B cell (primary cell): ENCODE results near the gene N4BP3. TPM values are rescaled to one million over a fixed set of nuclear protein-coding genes. Genes with fewer than 3 reads are reported as not detected.
A peak's percentile ranks its signal among the peaks of the same experiment; 100 is the strongest.

Experiments
- ATAC-seq: fragments of 200-7000 bp; cut with Tn5 transposase; one replicate; pipeline ENCODE4 v1.10.0; 2021; ENCODE audit warnings: low read depth, mild to moderate bottlenecking, moderate number of reproducible peaks, moderate library complexity
- CTCF ChIA-PET: fragments of 350-600 bp; sonication (Branson Sonifier 250); formaldehyde crosslinking; loops from one replicate; lab custom pipeline; 2021; ENCODE audit warnings: antibody characterized with exemption, inconsistent platforms; lab: Charles Lee
- POLR2A ChIA-PET: fragments of 350-600 bp; sonication (Branson Sonifier 250); formaldehyde crosslinking; loops from one replicate; lab custom pipeline; 2021; ENCODE audit warnings: antibody characterized with exemption; lab: Charles Lee
- DNase-seq: peaks from one replicate; pipeline ENCODE4 v3.0.0; 2013
- H2AFZ ChIP-seq: 2 replicates; pipeline ENCODE4 v1.6.1; 2012; ENCODE audit warnings: mild to moderate bottlenecking, low read depth, low read length; ENCODE audit not compliant: insufficient read depth, poor library complexity, severe bottlenecking
- H3K27ac ChIP-seq, 2 donors: 1 replicate in 1 of 2; 2 replicates in 1 of 2; pipeline ENCODE4 v1.5.1; 2012 to 2013; ENCODE audit warnings: low read length in 2 of 2, mild to moderate bottlenecking in 2 of 2, moderate library complexity in 1 of 2
- H3K27me3 ChIP-seq, 4 experiments: fragments of 200-600 bp in 1 of 4; sonication (generic) in 1 of 4; replicated peaks in 1 of 4; 1 replicate in 2 of 4; 2 replicates in 2 of 4; pipeline versions ENCODE4 v1.6.1 to v1.7.0; 2013 to 2016; ENCODE audit warnings: low read length in 3 of 4, mild to moderate bottlenecking in 2 of 4, mixed read lengths in 1 of 4, moderate library complexity in 1 of 4; ENCODE audit not compliant: insufficient read depth in 4 of 4, control insufficient read depth in 3 of 4; ENCODE audit errors: control extremely low read depth in 1 of 4
- H3K36me3 ChIP-seq, 2 experiments: replicated peaks in 1 of 2; 1 replicate in 1 of 2; 2 replicates in 1 of 2; pipeline versions ENCODE4 v1.6.1 to v1.7.1; 2013; ENCODE audit warnings: low read length in 1 of 2; ENCODE audit not compliant: insufficient read depth in 2 of 2, control insufficient read depth in 1 of 2; ENCODE audit errors: control extremely low read depth in 1 of 2, extremely low read depth in 1 of 2
- H3K4me1 ChIP-seq, 2 donors: fragments of 200-600 bp in 1 of 2; sonication (generic) in 1 of 2; 1 replicate in 1 of 2; 2 replicates in 1 of 2; pipeline versions ENCODE4 v1.5.1 to v1.6.1; 2013 to 2017; ENCODE audit warnings: low read length in 2 of 2; ENCODE audit not compliant: control insufficient read depth in 2 of 2, insufficient read depth in 2 of 2
- H3K4me2 ChIP-seq: replicated peaks from 2 replicates; pipeline ENCODE3; 2012; ENCODE audit warnings: mild to moderate bottlenecking, low read depth, low read length; ENCODE audit not compliant: poor library complexity, severe bottlenecking
- H3K4me3 ChIP-seq, 5 experiments: fragments of 200-600 bp in 1 of 5; sonication (generic) in 1 of 5; 1 replicate in 3 of 5; 2 replicates in 2 of 5; pipeline versions ENCODE4 v1.5.1 to v1.7.0; 2011 to 2016; ENCODE audit warnings: low read length in 4 of 5, mild to moderate bottlenecking in 4 of 5, low read depth in 2 of 5, control low read depth in 1 of 5, moderate library complexity in 1 of 5; ENCODE audit not compliant: insufficient read depth in 1 of 5; ENCODE audit errors: control extremely low read depth in 1 of 5, extremely low read depth in 1 of 5
- H3K79me2 ChIP-seq: fragments of 200-600 bp; sonication (generic); one replicate; pipeline ENCODE4 v1.6.0; 2016; ENCODE audit warnings: low read length; ENCODE audit not compliant: control insufficient read depth, insufficient read depth
- H3K9ac ChIP-seq: fragments of 200-600 bp; sonication (generic); 2 replicates; pipeline ENCODE4 v1.6.1; 2017; ENCODE audit warnings: mild to moderate bottlenecking, low read length, moderate library complexity
- H3K9me3 ChIP-seq, 3 donors: one replicate each; pipeline versions ENCODE4 v1.6.1 to v1.7.1; 2013; ENCODE audit warnings: low read length in 2 of 3; ENCODE audit not compliant: control insufficient read depth in 2 of 3, insufficient read depth in 1 of 3; ENCODE audit errors: control extremely low read depth in 1 of 3
- H4K20me1 ChIP-seq: 2 replicates; pipeline ENCODE4 v1.6.0; 2012; ENCODE audit warnings: mild to moderate bottlenecking, low read length; ENCODE audit not compliant: insufficient read depth, control insufficient read depth, poor library complexity, severe bottlenecking
- H3K27ac Mint-ChIP-seq: one replicate; pipeline ENCODE4 v1.8.0; 2021; ENCODE audit warnings: mixed read lengths
- H3K27me3 Mint-ChIP-seq: one replicate; pipeline ENCODE4 v1.8.0; 2021; ENCODE audit warnings: mixed read lengths
- H3K4me1 Mint-ChIP-seq: one replicate; pipeline ENCODE4 v1.8.0; 2021; ENCODE audit warnings: mixed read lengths
- H3K4me3 Mint-ChIP-seq: one replicate; pipeline ENCODE4 v1.8.0; 2021; ENCODE audit warnings: mixed read lengths
- H3K9me3 Mint-ChIP-seq: one replicate; pipeline ENCODE4 v1.8.0; 2022; ENCODE audit warnings: mixed read lengths; ENCODE audit not compliant: insufficient read depth
- EZH2 ChIP-seq: IDR thresholded peaks from 2 replicates; pipeline ENCODE4 v1.6.1; 2012; ENCODE audit warnings: borderline replicate concordance, low read depth, mild to moderate bottlenecking, moderate library complexity, low read length; ENCODE audit not compliant: insufficient read depth, poor library complexity, severe bottlenecking
- WGBS: methylation state at CpG from one replicate; pipeline ENCODE4 v1.1.5; 2013; ENCODE audit warnings: missing lambda C conversion rate; ENCODE audit not compliant: insufficient coverage; 5-methylcytosine and 5-hydroxymethylcytosine counted together
- intact Hi-C: fragments of 100-400 bp; cut with micrococcal nuclease; formaldehyde crosslinking; loops from one replicate; pipeline ENCODE4 v1.10.0; 2022
- polyA plus RNA-seq: library from polyadenylated mRNA; depleted of rRNA; stranded (reverse); fragments of >200 nt; gene quantifications from 2 replicates; pipeline ENCODE4 v1.2.3, GENCODE V29; 2012
- total RNA-seq, 2 donors: library from RNA; stranded (reverse); fragments of 120-200 nt in 1 of 2; gene quantifications; 1 replicate in 1 of 2; 2 replicates in 1 of 2; pipeline versions ENCODE4 v1.2.3 to v1.2.4, GENCODE V29; 2013 to 2022
- TF ChIP-seq, protein P1 (sequence below): fragments of 200-600 bp; IDR thresholded peaks from one replicate; pipeline ENCODE4 v1.8.0; 2022; ENCODE audit warnings: antibody characterized with exemption, mild to moderate bottlenecking

The N4BP3 gene
- total and polyA plus RNA-seq, 2 donors (not counting 1 experiment from before 2014, with no cell fraction given) = 13.3 to 48.7 TPM

DNA sequence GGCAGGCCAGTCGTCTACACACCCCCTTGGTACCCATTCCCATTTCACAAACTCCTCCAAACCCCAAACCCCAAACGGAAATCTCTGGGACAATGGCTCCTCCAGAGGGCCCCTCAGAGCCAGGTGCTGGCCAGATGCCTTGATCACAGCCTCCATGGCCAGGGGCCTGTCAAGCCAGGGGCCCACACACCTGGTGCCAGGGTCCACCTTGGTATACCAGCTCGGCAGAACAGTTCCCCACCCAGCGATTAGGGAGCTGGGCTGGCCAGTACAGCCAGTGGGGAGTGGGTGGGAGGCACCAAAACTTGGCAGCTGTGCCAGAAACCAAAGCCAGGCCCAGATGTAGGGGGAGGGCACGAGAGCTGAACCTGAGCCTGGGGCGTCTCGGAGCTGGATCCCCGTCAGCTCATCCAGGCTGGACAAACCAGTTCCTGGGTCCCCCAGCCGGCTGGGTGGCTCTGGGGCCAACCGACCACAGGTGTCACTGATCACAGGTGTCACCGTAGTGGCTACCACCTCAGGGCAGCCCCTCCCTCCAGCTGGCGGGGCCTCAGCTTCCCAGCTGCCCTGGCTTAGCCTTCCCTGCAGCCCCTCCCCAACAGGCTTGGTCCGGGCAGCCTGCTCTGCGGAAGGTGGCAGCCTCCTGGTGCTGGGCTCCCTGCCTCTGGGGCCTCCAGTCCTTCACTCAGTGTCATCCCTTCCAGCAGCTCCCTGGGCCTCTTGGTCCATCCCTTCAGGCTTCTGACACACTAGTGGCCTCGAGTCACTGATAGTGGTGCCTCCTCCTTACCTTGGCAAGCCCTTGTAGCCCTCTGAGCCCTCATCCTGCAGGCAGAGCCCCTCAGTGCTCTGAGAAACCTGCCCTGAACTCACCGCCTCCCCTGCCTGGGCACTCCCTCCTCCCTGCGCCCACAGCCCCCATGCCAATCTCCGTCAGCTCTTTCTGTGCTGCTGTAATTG, 10.9 kb downstream of the N4BP3 start:
- WGBS = 97% methylated on average over 14 of the region's 18 CpGs
- Mint-ChIP-seq H3K27me3 (no peaks in the 10 kb centered on the region), H3K27ac (peak overlapping the region; percentile 32), H3K9me3 (no peaks in the 10 kb centered on the region), H3K4me1 (peaks cover 38% of the 10 kb centered on the region), H3K4me3 (no peak overlapping the region)
- peaks cover 62% of the 10 kb centered on the region for H3K79me2 ChIP-seq
- intact Hi-C loops = no loop called here
- H4K20me1 ChIP-seq = peaks cover 59% of the 10 kb centered on the region
- no peak overlapping the region for H3K9ac ChIP-seq
- H3K27ac ChIP-seq = no peak overlapping the region
- no peaks in the 10 kb centered on the region for H3K9me3 ChIP-seq
- no peak for ATAC-seq
- ChIA-PET POLR2A (no interaction called here), CTCF (interaction anchor here (1.1 to 5.5 kb wide), 4 partner anchors 18 to 49 kb away, joined by 3 to 50 read pairs (median 21); partner anchors contain the start of gene NHP2)
- DNase-seq = no peak
- peaks cover 0 to 42% of the 10 kb centered on the region in 2 experiments for H3K36me3 ChIP-seq
- H3K27me3 ChIP-seq = no peaks in the 10 kb centered on the region
- no peak overlapping the region for H3K4me2 ChIP-seq
- H3K4me1 ChIP-seq = peaks cover 32 to 35% of the 10 kb centered on the region in 2 donors
- TF ChIP-seq EZH2 = no peak
- H2AFZ ChIP-seq = no peak overlapping the region
- no peak overlapping the region for H3K4me3 ChIP-seq

DNA sequence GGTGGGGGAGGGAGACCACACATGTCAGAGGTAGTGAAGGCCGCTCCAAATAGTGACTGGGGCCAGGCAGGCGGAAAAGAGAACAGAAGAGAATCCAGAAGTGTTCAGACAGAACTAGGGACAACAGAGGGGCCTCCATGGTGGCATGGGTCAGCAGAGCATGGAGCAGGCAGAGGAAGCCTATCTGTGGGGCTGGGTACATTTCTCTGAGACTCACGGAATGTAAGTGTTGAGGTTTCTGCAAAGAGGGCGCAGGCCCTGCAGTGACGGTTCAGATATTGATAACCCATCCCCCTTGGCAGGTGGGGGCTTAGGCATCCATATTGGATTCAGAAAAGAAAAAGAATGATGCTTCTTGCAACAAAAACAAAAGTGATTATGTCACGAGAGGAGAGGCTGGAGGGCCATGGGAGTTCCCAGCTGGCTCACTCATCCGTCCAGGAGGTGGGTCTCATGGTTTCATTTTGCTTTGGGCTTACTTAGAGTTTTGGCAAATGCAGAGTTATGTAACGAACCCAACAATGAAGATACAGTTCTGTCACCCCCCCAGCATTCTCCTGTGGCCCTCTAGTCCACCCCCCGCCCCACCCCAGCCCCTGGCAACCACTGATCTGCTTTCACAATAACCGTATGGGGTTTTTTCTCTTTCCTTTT, 12.0 kb downstream of the N4BP3 start:
- WGBS = 92% methylated on average over 6 of the region's 10 CpGs
- peaks cover 0 to 33% of the 10 kb centered on the region in 2 experiments for H3K36me3 ChIP-seq
- Mint-ChIP-seq H3K4me1 (peaks cover 35% of the 10 kb centered on the region), H3K4me3 (no peak overlapping the region), H3K27me3 (no peaks in the 10 kb centered on the region), H3K9me3 (no peaks in the 10 kb centered on the region), H3K27ac (peak overlapping the region; percentile 21)
- H3K27ac ChIP-seq = no peak overlapping the region
- ChIA-PET POLR2A (no interaction called here), CTCF (no interaction called here)
- no peak overlapping the region for H3K4me3 ChIP-seq
- intact Hi-C loops = no loop called here
- no peak overlapping the region for H3K9ac ChIP-seq
- DNase-seq (no peak), ATAC-seq (no peak)
- no peak overlapping the region for H3K4me2 ChIP-seq
- no peaks in the 10 kb centered on the region for H3K9me3 ChIP-seq
- H3K27me3 ChIP-seq = no peaks in the 10 kb centered on the region
- H2AFZ ChIP-seq = no peak overlapping the region
- peaks cover 49% of the 10 kb centered on the region for H4K20me1 ChIP-seq
- TF ChIP-seq EZH2 = no peak
- TF ChIP-seq, protein P1, sequence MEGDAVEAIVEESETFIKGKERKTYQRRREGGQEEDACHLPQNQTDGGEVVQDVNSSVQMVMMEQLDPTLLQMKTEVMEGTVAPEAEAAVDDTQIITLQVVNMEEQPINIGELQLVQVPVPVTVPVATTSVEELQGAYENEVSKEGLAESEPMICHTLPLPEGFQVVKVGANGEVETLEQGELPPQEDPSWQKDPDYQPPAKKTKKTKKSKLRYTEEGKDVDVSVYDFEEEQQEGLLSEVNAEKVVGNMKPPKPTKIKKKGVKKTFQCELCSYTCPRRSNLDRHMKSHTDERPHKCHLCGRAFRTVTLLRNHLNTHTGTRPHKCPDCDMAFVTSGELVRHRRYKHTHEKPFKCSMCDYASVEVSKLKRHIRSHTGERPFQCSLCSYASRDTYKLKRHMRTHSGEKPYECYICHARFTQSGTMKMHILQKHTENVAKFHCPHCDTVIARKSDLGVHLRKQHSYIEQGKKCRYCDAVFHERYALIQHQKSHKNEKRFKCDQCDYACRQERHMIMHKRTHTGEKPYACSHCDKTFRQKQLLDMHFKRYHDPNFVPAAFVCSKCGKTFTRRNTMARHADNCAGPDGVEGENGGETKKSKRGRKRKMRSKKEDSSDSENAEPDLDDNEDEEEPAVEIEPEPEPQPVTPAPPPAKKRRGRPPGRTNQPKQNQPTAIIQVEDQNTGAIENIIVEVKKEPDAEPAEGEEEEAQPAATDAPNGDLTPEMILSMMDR = no peak
- peaks cover 21 to 30% of the 10 kb centered on the region in 2 donors for H3K4me1 ChIP-seq
- H3K79me2 ChIP-seq = peaks cover 59% of the 10 kb centered on the region
